Adrenal gland (tissue), 12 donors: ENCODE data around the gene SYK. TPM values are rescaled to one million over a fixed set of nuclear protein-coding genes. Genes with fewer than 3 reads are reported as not detected.

ENCODE experiments used
- DNase-seq, 7 donors: peaks; one replicate each; pipeline ENCODE4 v3.0.0-alpha.2; 2019 to 2020
- H3K27ac ChIP-seq, 5 donors: fragments of 200-600 bp; sonication (generic) in 4 of 5; 1 replicate in 3 of 5; 2 replicates in 2 of 5; pipeline versions ENCODE4 v1.5.1 to v1.8.0; 2016 to 2020; ENCODE audit warnings: mild to moderate bottlenecking in 1 of 5
- H3K27me3 ChIP-seq: fragments of 200-600 bp; 2 replicates; pipeline ENCODE4 v1.8.0; 2021
- H3K36me3 ChIP-seq, 2 donors: fragments of 200-600 bp; replicated peaks in 1 of 2; 1 replicate in 1 of 2; 2 replicates in 1 of 2; pipeline versions ENCODE4 v1.5.1 to v1.8.0; 2018 to 2022
- H3K4me1 ChIP-seq, 2 donors: fragments of 200-600 bp; replicated peaks in 1 of 2; 1 replicate in 1 of 2; 2 replicates in 1 of 2; pipeline versions ENCODE4 v1.5.1 to v1.8.0; 2018 to 2021
- H3K4me3 ChIP-seq, 4 donors: fragments of 200-600 bp; sonication (generic) in 3 of 4; one replicate each; pipeline ENCODE4 v1.5.1; 2016 to 2018
- H3K9me3 ChIP-seq, 3 donors: fragments of 200-600 bp; sonication (generic) in 1 of 3; replicated peaks in 1 of 3; 1 replicate in 2 of 3; 2 replicates in 1 of 3; pipeline versions ENCODE4 v1.5.1 to v1.8.0; 2016 to 2021
- POLR2A ChIP-seq, 2 donors: fragments of 450-650 bp; IDR thresholded peaks; one replicate each; pipeline ENCODE4 v1.6.1; 2017; ENCODE audit warnings: antibody characterized with exemption in 2 of 2, mild to moderate bottlenecking in 2 of 2, moderate library complexity in 1 of 2
- WGBS, 4 donors: extraction: QIAGEN DNeasy Blood & Tissue Kit in 2 of 4; methylation state at CpG; one replicate each; pipeline versions ENCODE4 v1.1.5 to v1.1.7; 2013 to 2017; 5-methylcytosine and 5-hydroxymethylcytosine counted together
- intact Hi-C, 2 donors: fragments of 100-400 bp; cut with DNase I; formaldehyde crosslinking; loops; one replicate each; pipeline versions ENCODE4 v1.14.1 to v1.15.0; 2022 to 2023
- polyA plus RNA-seq, 3 donors: library from polyadenylated mRNA; stranded (reverse); fragments of 200-250 nt in 2 of 3; fragments of 350-450 nt in 1 of 3; fragmentation: Illumina TruSeq in 1 of 3; extraction: RNeasy Lipid Tissue Mini Kit (QIAGEN cat#74804) in 1 of 3; gene quantifications; one replicate each; pipeline ENCODE4 v1.2.3, GENCODE V29; 2013 to 2014
- total RNA-seq, 9 donors: library from RNA; depleted of rRNA in 4 of 9; stranded (reverse); fragments of >200 nt in 4 of 9; fragments of 120-200 nt in 1 of 9; fragmentation: NEBNext Ultra II Directional in 1 of 9; extraction: Animal tissue kit (Norgen Biotek cat#: 25700) in 1 of 9; gene quantifications; one replicate each; pipeline versions ENCODE4 v1.1.0 to v1.2.4, GENCODE V29; 2013 to 2023
- TF ChIP-seq, protein P1 (sequence below), 6 experiments: fragments of 450-650 bp in 4 of 6; fragments of 200-600 bp in 2 of 6; sonication (generic) in 1 of 6; IDR thresholded peaks; 1 replicate in 5 of 6; 2 replicates in 1 of 6; pipeline versions ENCODE4 v1.5.1 to v1.8.0; 2016 to 2021; ENCODE audit warnings: antibody characterized with exemption in 6 of 6, mild to moderate bottlenecking in 2 of 6, moderate library complexity in 1 of 6
- donor health status: healthy with polysubstance abuse.
- donor health status: Bipolar disorder and iron deficiency.
- donor health status: DM: yes; HTN: yes; CAD: no.
- donor health status: DM: no; HTN: no; CAD: no.
- donor health status: DM: no; HTN: no; CAD: no.
- donor health status: DM: yes; HTN: yes; CAD: no.

The SYK gene
- total and polyA plus RNA-seq, 12 donors: 2.0 to 21.5 (median 14.1) TPM

GRCh38 chr9:90803860-90804593 lies 2.4 kb downstream of the SYK start:
- Histone ChIP-seq H3K27me3 (peaks cover 32% of the 10 kb centered on the region), H3K4me3 (peak overlapping the region in 1 of 4 donors; percentile 17)
- intact Hi-C loops: no loop called here

GRCh38 chr9:90805006-90805996 lies 3.7 kb downstream of the SYK start:
- H3K27me3 ChIP-seq: peaks cover 28% of the 10 kb centered on the region

More at GRCh38 chr9:90803860-90804593, 2.4 kb downstream of the SYK start:
- TF ChIP-seq, protein P1, sequence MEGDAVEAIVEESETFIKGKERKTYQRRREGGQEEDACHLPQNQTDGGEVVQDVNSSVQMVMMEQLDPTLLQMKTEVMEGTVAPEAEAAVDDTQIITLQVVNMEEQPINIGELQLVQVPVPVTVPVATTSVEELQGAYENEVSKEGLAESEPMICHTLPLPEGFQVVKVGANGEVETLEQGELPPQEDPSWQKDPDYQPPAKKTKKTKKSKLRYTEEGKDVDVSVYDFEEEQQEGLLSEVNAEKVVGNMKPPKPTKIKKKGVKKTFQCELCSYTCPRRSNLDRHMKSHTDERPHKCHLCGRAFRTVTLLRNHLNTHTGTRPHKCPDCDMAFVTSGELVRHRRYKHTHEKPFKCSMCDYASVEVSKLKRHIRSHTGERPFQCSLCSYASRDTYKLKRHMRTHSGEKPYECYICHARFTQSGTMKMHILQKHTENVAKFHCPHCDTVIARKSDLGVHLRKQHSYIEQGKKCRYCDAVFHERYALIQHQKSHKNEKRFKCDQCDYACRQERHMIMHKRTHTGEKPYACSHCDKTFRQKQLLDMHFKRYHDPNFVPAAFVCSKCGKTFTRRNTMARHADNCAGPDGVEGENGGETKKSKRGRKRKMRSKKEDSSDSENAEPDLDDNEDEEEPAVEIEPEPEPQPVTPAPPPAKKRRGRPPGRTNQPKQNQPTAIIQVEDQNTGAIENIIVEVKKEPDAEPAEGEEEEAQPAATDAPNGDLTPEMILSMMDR (IDR thresholded peaks at IDR 0.05): no peak
- no peak for TF ChIP-seq POLR2A (IDR thresholded peaks at IDR 0.05)
- no peak for DNase-seq
- Histone ChIP-seq H3K9me3 (no peaks in the 10 kb centered on the region), H3K27ac (no peak overlapping the region), H3K36me3 (no peaks in the 10 kb centered on the region), H3K4me1 (peaks cover 0 to 8% of the 10 kb centered on the region in 2 donors)
- WGBS, 4 donors: 55 to 77% (median 65%) methylated on average over 3 of the region's 3 CpGs

GRCh38 chr9:90807006-90807405 lies 5.4 kb downstream of the SYK start:
- H3K36me3 ChIP-seq: no peaks in the 10 kb centered on the region
- DNase-seq: no peak
- intact Hi-C loops: no loop called here
- TF ChIP-seq, protein P1 (IDR thresholded peaks at IDR 0.05): no peak
- TF ChIP-seq POLR2A (IDR thresholded peaks at IDR 0.05): no peak
- no peak overlapping the region for H3K4me3 ChIP-seq
- no peak overlapping the region for H3K27ac ChIP-seq
- WGBS, 4 donors: 79 to 87% (median 82%) methylated on average over 3 of the region's 3 CpGs
- H3K27me3 ChIP-seq: peaks cover 12% of the 10 kb centered on the region
- no peaks in the 10 kb centered on the region for H3K4me1 ChIP-seq
- H3K9me3 ChIP-seq: no peaks in the 10 kb centered on the region

More at GRCh38 chr9:90805006-90805996, 3.7 kb downstream of the SYK start:
- no peaks in the 10 kb centered on the region for H3K36me3 ChIP-seq
- H3K27ac ChIP-seq: no peak overlapping the region
- 49 to 72% (median 61%) methylated on average over 6 of the region's 6 CpGs for WGBS, 4 donors
- TF ChIP-seq, protein P1 (IDR thresholded peaks at IDR 0.05): no peak
- TF ChIP-seq POLR2A (IDR thresholded peaks at IDR 0.05): no peak
- H3K4me1 ChIP-seq: peaks cover 0 to 8% of the 10 kb centered on the region in 2 donors
- H3K4me3 ChIP-seq: no peak overlapping the region
- no peaks in the 10 kb centered on the region for H3K9me3 ChIP-seq
- DNase-seq: no peak
- intact Hi-C loops: no loop called here

DNA sequence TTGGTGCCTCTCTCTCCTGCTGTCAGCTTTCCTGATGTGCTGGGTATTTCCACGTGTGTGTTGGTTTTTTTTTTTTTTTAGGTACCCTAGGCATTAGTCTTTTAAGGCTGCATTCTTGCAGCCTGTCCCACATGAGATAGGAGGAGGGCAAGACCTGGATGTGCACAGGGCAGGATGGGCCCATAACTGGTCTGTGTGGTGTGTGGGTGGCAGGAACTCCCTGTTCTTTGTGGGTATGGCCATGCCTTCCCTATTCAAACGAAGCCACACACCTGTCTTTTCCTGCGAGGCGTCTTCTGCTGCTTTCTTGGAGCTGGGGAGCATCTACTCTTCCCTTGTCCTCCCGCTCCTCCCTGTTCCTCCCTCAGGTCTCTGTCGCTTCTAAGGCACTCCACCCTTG lies 6.8 kb downstream of the SYK start:
- Histone ChIP-seq H3K27ac (peak overlapping the region in 1 of 5 donors; percentile 31), H3K9me3 (no peaks in the 10 kb centered on the region), H3K36me3 (no peaks in the 10 kb centered on the region), H3K4me1 (no peaks in the 10 kb centered on the region), H3K4me3 (no peak overlapping the region), H3K27me3 (peaks cover 7% of the 10 kb centered on the region)
- TF ChIP-seq, protein P1 (IDR thresholded peaks at IDR 0.05): no peak
- no peak for TF ChIP-seq POLR2A (IDR thresholded peaks at IDR 0.05)
- intact Hi-C loops: no loop called here
- DNase-seq: no peak
- WGBS, 4 donors: 57 to 75% (median 67%) methylated on average over 6 of the region's 6 CpGs
